Mesothelial cell of epicardium (in vitro differentiated cells): ENCODE data around the gene FUCA1. TPM values are rescaled to one million over a fixed set of nuclear protein-coding genes. Genes with fewer than 3 reads are reported as not detected.

Source experiments
- DNase-seq, 2 experiments: peaks; one replicate each; pipeline ENCODE4 v3.0.0; 2021; ENCODE audit warnings: low spot score in 2 of 2; ENCODE audit not compliant: unreplicated experiment in 2 of 2
- H3K27ac Mint-ChIP-seq: 2 replicates; pipeline ENCODE4 v1.8.0; 2021; ENCODE audit warnings: mixed read lengths
- H3K27me3 Mint-ChIP-seq: 2 replicates; pipeline ENCODE4 v1.8.0; 2021; ENCODE audit warnings: low read depth, mixed read lengths
- H3K36me3 Mint-ChIP-seq: 2 replicates; pipeline ENCODE4 v1.8.0; 2021; ENCODE audit warnings: mixed read lengths
- H3K4me1 Mint-ChIP-seq: 2 replicates; pipeline ENCODE4 v1.8.0; 2021; ENCODE audit warnings: mixed read lengths
- H3K4me3 Mint-ChIP-seq: 2 replicates; pipeline ENCODE4 v1.8.0; 2021; ENCODE audit warnings: mild to moderate bottlenecking, moderate library complexity, mixed read lengths
- H3K9me3 Mint-ChIP-seq: 2 replicates; pipeline ENCODE4 v1.8.0; 2021; ENCODE audit warnings: mixed read lengths
- CTCF ChIP-seq: fragments of 200-600 bp; sonication (generic); IDR thresholded peaks from one replicate; pipeline ENCODE4 v1.5.0; 2021; ENCODE audit warnings: antibody characterized with exemption; ENCODE audit not compliant: unreplicated experiment
- total RNA-seq: library from RNA; stranded (reverse); gene quantifications from 3 replicates; pipeline ENCODE4 v1.2.1, GENCODE V29; 2021

The FUCA1 gene
- total RNA-seq, 1 donor from 2014 or later = 21.3 TPM

- no peaks in the 10 kb centered on the region for H3K4me1 Mint-ChIP-seq
- H3K4me3 Mint-ChIP-seq = no peak overlapping the region
- no peaks in the 10 kb centered on the region for H3K9me3 Mint-ChIP-seq
Observed at GRCh38 chr1:23899070-23899469, 31.0 kb upstream of the FUCA1 start.

GRCh38 chr1:23897083-23897482 lies 29.0 kb upstream of the FUCA1 start:
- no peak for DNase-seq
- no peaks in the 10 kb centered on the region for H3K36me3 Mint-ChIP-seq
- H3K4me1 Mint-ChIP-seq = no peaks in the 10 kb centered on the region
- no peak overlapping the region for H3K27ac Mint-ChIP-seq
- no peak for TF ChIP-seq CTCF
- no peak overlapping the region for H3K4me3 Mint-ChIP-seq
- H3K9me3 Mint-ChIP-seq = no peaks in the 10 kb centered on the region
- H3K27me3 Mint-ChIP-seq = peaks cover 39% of the 10 kb centered on the region

More at GRCh38 chr1:23899070-23899469, 31.0 kb upstream of the FUCA1 start:
- no peak for DNase-seq
- peaks cover 55% of the 10 kb centered on the region for H3K27me3 Mint-ChIP-seq
- no peaks in the 10 kb centered on the region for H3K36me3 Mint-ChIP-seq
- no peak for TF ChIP-seq CTCF
- H3K27ac Mint-ChIP-seq = no peak overlapping the region

GRCh38 chr1:23896491-23896890 lies 28.4 kb upstream of the FUCA1 start:
- TF ChIP-seq CTCF = no peak
- Mint-ChIP-seq H3K4me3 (no peak overlapping the region), H3K27ac (no peak overlapping the region), H3K36me3 (no peaks in the 10 kb centered on the region), H3K27me3 (peaks cover 39% of the 10 kb centered on the region), H3K9me3 (no peaks in the 10 kb centered on the region), H3K4me1 (no peaks in the 10 kb centered on the region)
- DNase-seq = no peak

GRCh38 chr1:23895993-23896392 lies 27.9 kb upstream of the FUCA1 start:
- Mint-ChIP-seq H3K9me3 (no peaks in the 10 kb centered on the region), H3K4me3 (no peak overlapping the region), H3K27ac (no peak overlapping the region), H3K36me3 (no peaks in the 10 kb centered on the region), H3K27me3 (peaks cover 36% of the 10 kb centered on the region), H3K4me1 (no peaks in the 10 kb centered on the region)
- DNase-seq = no peak
- no peak for TF ChIP-seq CTCF

GRCh38 chr1:23895082-23895481 lies 27.0 kb upstream of the FUCA1 start:
- H3K9me3 Mint-ChIP-seq = no peaks in the 10 kb centered on the region
- H3K27ac Mint-ChIP-seq = no peak overlapping the region
- TF ChIP-seq CTCF = no peak
- no peak for DNase-seq
- H3K27me3 Mint-ChIP-seq = peaks cover 28% of the 10 kb centered on the region
- no peaks in the 10 kb centered on the region for H3K36me3 Mint-ChIP-seq
- H3K4me1 Mint-ChIP-seq = no peaks in the 10 kb centered on the region
- H3K4me3 Mint-ChIP-seq = no peak overlapping the region

- H3K9me3 Mint-ChIP-seq = no peaks in the 10 kb centered on the region
- no peaks in the 10 kb centered on the region for H3K36me3 Mint-ChIP-seq
- no peak for DNase-seq
- no peaks in the 10 kb centered on the region for H3K4me1 Mint-ChIP-seq
- peaks cover 10% of the 10 kb centered on the region for H3K27me3 Mint-ChIP-seq
- TF ChIP-seq CTCF = no peak
- H3K4me3 Mint-ChIP-seq = no peak overlapping the region
- no peak overlapping the region for H3K27ac Mint-ChIP-seq
Observed at GRCh38 chr1:23889074-23889473, 21.0 kb upstream of the FUCA1 start.
